HepG2 (cell line): ENCODE measurements around the gene PACC1. TPM values are rescaled to one million over a fixed set of nuclear protein-coding genes. Genes with fewer than 3 reads are reported as not detected.

ENCODE experiments used
- BORCS8-MEF2B ChIP-seq: sonication (generic); formaldehyde crosslinking; IDR thresholded peaks from 2 replicates; pipeline ENCODE4 v1.8.0; 2022; ENCODE audit warnings: mild to moderate bottlenecking, missing genetic modification reagents
- CHCHD3 ChIP-seq: sonication (generic); formaldehyde crosslinking; IDR thresholded peaks from 2 replicates; pipeline ENCODE4 v1.8.0; 2022; ENCODE audit warnings: mild to moderate bottlenecking, missing genetic modification reagents, moderate library complexity
- HCFC1 ChIP-seq: fragments of 150-350 bp; IDR thresholded peaks from 2 replicates; pipeline ENCODE4 v1.6.1; 2014; ENCODE audit warnings: low read depth, low read length
- HOXA3 ChIP-seq: sonication (generic); formaldehyde crosslinking; IDR thresholded peaks from 2 replicates; pipeline ENCODE4 v1.5.0; 2020; ENCODE audit warnings: missing genetic modification reagents
- KDM1A ChIP-seq: IDR thresholded peaks from 2 replicates; pipeline ENCODE4 v1.6.1; 2016; ENCODE audit warnings: missing compliant biosample characterization
- KDM5B ChIP-seq: sonication (generic); formaldehyde crosslinking; IDR thresholded peaks from 2 replicates; pipeline ENCODE4 v1.4.0; 2020; ENCODE audit warnings: missing genetic modification reagents, mild to moderate bottlenecking, borderline replicate concordance
- MAF1 ChIP-seq: sonication (generic); formaldehyde crosslinking; IDR thresholded peaks from 2 replicates; pipeline ENCODE4 v1.5.0; 2020; ENCODE audit warnings: missing genetic modification reagents, borderline replicate concordance
- MED1 ChIP-seq: sonication (generic); formaldehyde crosslinking; IDR thresholded peaks from 2 replicates; pipeline ENCODE4 v1.4.0; 2020; ENCODE audit warnings: missing genetic modification reagents
- SRSF1 ChIP-seq: fragments of 200-400 bp; formaldehyde crosslinking; optimal IDR thresholded peaks from 2 replicates; pipeline ENCODE3; 2017; ENCODE audit warnings: mild to moderate bottlenecking, low read depth, low read length, moderate library complexity
- TCF12 ChIP-seq, 2 experiments: fragments of 450-650 bp in 1 of 2; sonication (generic) in 1 of 2; formaldehyde crosslinking in 1 of 2; IDR thresholded peaks; 2 replicates each; pipeline versions ENCODE4 v1.6.1 to v1.8.0; 2017 to 2022; ENCODE audit warnings: antibody characterized with exemption in 1 of 2, mild to moderate bottlenecking in 1 of 2, missing genetic modification reagents in 1 of 2, moderate library complexity in 1 of 2
- ZFX ChIP-seq: sonication (generic); formaldehyde crosslinking; IDR thresholded peaks from 2 replicates; pipeline ENCODE4 v1.4.0; 2020; ENCODE audit warnings: mild to moderate bottlenecking, low read depth, missing genetic modification reagents, moderate library complexity
- ZNF12 ChIP-seq: sonication (generic); formaldehyde crosslinking; IDR thresholded peaks from 2 replicates; pipeline ENCODE4 v1.5.0; 2020; ENCODE audit warnings: missing genetic modification reagents
- ZNF253 ChIP-seq: sonication (generic); formaldehyde crosslinking; IDR thresholded peaks from 2 replicates; pipeline ENCODE4 v1.8.0; 2022; ENCODE audit warnings: mild to moderate bottlenecking, missing genetic modification reagents, borderline replicate concordance
- ZNF567 ChIP-seq: sonication (generic); formaldehyde crosslinking; IDR thresholded peaks from 2 replicates; pipeline ENCODE4 v1.8.1; 2023; ENCODE audit warnings: mild to moderate bottlenecking, missing genetic modification reagents, borderline replicate concordance
- ZSCAN22 ChIP-seq: sonication (generic); formaldehyde crosslinking; IDR thresholded peaks from 2 replicates; pipeline ENCODE4 v1.4.0; 2020; ENCODE audit warnings: mild to moderate bottlenecking, missing genetic modification reagents
- polyA plus RNA-seq, 8 experiments: library from polyadenylated mRNA; depleted of rRNA in 3 of 8; stranded (reverse) in 7 of 8; unstranded in 1 of 8; fragments of >200 nt; fragmentation: Illumina TruSeq in 4 of 8; extraction: Trizol in 4 of 8; gene quantifications; 2 replicates each; pipeline versions ENCODE4 v1.2.1 to v1.2.3, GENCODE V29; 2011 to 2016; ENCODE audit warnings: low read depth in 4 of 8, missing spikeins in 1 of 8, mixed read lengths in 1 of 8; ENCODE audit not compliant: insufficient read depth in 1 of 8
- total RNA-seq, 5 experiments: library from RNA; depleted of rRNA; stranded (reverse); fragments of >200 nt; fragmentation: Illumina TruSeq; extraction: Trizol; gene quantifications; 2 replicates each; pipeline ENCODE4 v1.2.3, GENCODE V29; 2016; ENCODE audit warnings: low read depth in 1 of 5
- TF ChIP-seq, protein P1 (sequence below): sonication (generic); formaldehyde crosslinking; IDR thresholded peaks from 2 replicates; pipeline ENCODE4 v1.5.1; 2020; ENCODE audit warnings: missing genetic modification reagents, mild to moderate bottlenecking, borderline replicate concordance
- TF ChIP-seq, protein P2 (sequence below): sonication (generic); formaldehyde crosslinking; IDR thresholded peaks from 2 replicates; pipeline ENCODE4 v1.8.0; 2022; ENCODE audit warnings: mild to moderate bottlenecking, missing genetic modification reagents, moderate library complexity
- TF ChIP-seq, protein P3 (sequence below): sonication (generic); formaldehyde crosslinking; IDR thresholded peaks from 2 replicates; pipeline ENCODE4 v1.5.0; 2020; ENCODE audit warnings: mild to moderate bottlenecking, missing genetic modification reagents, borderline replicate concordance
- TF ChIP-seq, protein P4 (sequence below): fragments of 450-650 bp; IDR thresholded peaks from 2 replicates; pipeline ENCODE4 v1.6.1; 2016

PACC1 gene
- total and polyA plus RNA-seq, 2 of the 13 experiments (the other 11 are each of a cell fraction or from before 2014, with no cell fraction given), result 9.4 to 10.7 TPM

DNA sequence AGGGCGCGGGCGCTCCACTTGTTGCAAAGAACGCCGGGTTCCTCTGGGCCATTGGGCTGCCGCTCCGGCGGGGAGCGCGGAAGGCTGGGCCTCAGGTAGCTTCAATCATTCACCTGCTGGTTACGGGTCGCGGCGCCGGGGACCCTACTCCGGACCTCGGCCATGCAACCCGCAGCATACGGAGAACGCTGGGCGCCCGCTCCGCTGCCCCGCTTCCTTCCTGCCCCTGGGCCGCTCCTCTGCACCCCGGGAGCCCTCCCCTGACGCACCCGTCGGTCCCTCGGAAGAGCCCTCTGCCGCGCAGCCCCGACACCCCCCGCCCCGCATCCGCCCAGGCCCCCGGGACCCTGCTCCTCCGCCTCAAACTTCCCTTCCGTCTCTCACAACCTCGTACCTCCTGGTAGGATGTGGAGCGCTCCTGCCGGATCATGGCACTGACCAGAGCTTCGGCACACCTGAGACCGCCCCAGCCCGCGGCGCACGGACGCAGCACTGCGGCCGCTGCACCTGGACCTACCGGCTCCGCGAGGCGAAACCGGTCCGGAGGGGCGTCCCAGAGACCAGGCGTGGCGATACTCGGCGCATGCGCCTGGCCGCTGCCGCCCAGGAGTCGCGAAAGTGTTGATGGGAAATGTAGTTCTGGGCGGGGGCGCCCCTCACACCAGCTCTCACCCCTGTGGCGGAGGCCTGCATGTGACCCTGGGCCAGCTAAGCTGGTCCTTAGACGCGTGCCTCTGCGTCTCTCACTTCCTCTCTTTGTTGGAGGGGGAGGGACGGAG lies at the start of gene PACC1 (continued):
- TF ChIP-seq, protein P1, sequence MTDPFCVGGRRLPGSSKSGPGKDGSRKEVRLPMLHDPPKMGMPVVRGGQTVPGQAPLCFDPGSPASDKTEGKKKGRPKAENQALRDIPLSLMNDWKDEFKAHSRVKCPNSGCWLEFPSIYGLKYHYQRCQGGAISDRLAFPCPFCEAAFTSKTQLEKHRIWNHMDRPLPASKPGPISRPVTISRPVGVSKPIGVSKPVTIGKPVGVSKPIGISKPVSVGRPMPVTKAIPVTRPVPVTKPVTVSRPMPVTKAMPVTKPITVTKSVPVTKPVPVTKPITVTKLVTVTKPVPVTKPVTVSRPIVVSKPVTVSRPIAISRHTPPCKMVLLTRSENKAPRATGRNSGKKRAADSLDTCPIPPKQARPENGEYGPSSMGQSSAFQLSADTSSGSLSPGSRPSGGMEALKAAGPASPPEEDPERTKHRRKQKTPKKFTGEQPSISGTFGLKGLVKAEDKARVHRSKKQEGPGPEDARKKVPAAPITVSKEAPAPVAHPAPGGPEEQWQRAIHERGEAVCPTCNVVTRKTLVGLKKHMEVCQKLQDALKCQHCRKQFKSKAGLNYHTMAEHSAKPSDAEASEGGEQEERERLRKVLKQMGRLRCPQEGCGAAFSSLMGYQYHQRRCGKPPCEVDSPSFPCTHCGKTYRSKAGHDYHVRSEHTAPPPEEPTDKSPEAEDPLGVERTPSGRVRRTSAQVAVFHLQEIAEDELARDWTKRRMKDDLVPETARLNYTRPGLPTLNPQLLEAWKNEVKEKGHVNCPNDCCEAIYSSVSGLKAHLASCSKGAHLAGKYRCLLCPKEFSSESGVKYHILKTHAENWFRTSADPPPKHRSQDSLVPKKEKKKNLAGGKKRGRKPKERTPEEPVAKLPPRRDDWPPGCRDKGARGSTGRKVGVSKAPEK (CRISPR knock-in tag), result 0 out of 2 replicates have a peak, but pooled peaks have one; percentile 46
- TF ChIP-seq KDM5B, result peak; percentile 83
- TF ChIP-seq, protein P2, sequence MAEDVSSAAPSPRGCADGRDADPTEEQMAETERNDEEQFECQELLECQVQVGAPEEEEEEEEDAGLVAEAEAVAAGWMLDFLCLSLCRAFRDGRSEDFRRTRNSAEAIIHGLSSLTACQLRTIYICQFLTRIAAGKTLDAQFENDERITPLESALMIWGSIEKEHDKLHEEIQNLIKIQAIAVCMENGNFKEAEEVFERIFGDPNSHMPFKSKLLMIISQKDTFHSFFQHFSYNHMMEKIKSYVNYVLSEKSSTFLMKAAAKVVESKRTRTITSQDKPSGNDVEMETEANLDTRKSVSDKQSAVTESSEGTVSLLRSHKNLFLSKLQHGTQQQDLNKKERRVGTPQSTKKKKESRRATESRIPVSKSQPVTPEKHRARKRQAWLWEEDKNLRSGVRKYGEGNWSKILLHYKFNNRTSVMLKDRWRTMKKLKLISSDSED (CRISPR knock-in tag), result no peak
- TF ChIP-seq MAF1, result no peak
- peak; percentile 53; the same call in 1 of the 2 replicates for TF ChIP-seq BORCS8-MEF2B (CRISPR knock-in tag)
- TF ChIP-seq, protein P3, sequence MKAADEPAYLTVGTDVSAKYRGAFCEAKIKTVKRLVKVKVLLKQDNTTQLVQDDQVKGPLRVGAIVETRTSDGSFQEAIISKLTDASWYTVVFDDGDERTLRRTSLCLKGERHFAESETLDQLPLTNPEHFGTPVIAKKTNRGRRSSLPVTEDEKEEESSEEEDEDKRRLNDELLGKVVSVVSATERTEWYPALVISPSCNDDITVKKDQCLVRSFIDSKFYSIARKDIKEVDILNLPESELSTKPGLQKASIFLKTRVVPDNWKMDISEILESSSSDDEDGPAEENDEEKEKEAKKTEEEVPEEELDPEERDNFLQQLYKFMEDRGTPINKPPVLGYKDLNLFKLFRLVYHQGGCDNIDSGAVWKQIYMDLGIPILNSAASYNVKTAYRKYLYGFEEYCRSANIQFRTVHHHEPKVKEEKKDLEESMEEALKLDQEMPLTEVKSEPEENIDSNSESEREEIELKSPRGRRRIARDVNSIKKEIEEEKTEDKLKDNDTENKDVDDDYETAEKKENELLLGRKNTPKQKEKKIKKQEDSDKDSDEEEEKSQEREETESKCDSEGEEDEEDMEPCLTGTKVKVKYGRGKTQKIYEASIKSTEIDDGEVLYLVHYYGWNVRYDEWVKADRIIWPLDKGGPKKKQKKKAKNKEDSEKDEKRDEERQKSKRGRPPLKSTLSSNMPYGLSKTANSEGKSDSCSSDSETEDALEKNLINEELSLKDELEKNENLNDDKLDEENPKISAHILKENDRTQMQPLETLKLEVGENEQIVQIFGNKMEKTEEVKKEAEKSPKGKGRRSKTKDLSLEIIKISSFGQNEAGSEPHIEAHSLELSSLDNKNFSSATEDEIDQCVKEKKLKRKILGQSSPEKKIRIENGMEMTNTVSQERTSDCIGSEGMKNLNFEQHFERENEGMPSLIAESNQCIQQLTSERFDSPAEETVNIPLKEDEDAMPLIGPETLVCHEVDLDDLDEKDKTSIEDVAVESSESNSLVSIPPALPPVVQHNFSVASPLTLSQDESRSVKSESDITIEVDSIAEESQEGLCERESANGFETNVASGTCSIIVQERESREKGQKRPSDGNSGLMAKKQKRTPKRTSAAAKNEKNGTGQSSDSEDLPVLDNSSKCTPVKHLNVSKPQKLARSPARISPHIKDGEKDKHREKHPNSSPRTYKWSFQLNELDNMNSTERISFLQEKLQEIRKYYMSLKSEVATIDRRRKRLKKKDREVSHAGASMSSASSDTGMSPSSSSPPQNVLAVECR (CRISPR knock-in tag), result peak; percentile 85
- TF ChIP-seq, protein P4, sequence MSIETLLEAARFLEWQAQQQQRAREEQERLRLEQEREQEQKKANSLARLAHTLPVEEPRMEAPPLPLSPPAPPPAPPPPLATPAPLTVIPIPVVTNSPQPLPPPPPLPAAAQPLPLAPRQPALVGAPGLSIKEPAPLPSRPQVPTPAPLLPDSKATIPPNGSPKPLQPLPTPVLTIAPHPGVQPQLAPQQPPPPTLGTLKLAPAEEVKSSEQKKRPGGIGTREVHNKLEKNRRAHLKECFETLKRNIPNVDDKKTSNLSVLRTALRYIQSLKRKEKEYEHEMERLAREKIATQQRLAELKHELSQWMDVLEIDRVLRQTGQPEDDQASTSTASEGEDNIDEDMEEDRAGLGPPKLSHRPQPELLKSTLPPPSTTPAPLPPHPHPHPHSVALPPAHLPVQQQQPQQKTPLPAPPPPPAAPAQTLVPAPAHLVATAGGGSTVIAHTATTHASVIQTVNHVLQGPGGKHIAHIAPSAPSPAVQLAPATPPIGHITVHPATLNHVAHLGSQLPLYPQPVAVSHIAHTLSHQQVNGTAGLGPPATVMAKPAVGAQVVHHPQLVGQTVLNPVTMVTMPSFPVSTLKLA, result no peak
- TF ChIP-seq ZFX (CRISPR knock-in tag), result peak; percentile 92
- TF ChIP-seq ZNF253 (CRISPR knock-in tag), result no peak
- TF ChIP-seq HCFC1, result peak; percentile 88
- TF ChIP-seq ZNF567, result no peak
- no peak for TF ChIP-seq ZSCAN22 (CRISPR knock-in tag)
- TF ChIP-seq ZNF12 (CRISPR knock-in tag), result no peak; the same call in 1 of the 2 replicates
- no peak for TF ChIP-seq KDM1A (CRISPR knock-in tag)
- TF ChIP-seq HOXA3, result no peak
- TF ChIP-seq MED1 (CRISPR knock-in tag), result no peak
- TF ChIP-seq SRSF1, result peak; percentile 19
- TF ChIP-seq TCF12 (IDR thresholded peaks at IDR 0.05), result no peak
- no peak for TF ChIP-seq TCF12 (CRISPR knock-in tag; IDR thresholded peaks at IDR 0.05)
- no peak for TF ChIP-seq CHCHD3 (CRISPR knock-in tag)
